CD8-positive, alpha-beta memory T cell (primary cell): Measurements from ENCODE around the gene ZC3H11A. TPM values are rescaled to one million over a fixed set of nuclear protein-coding genes. Genes with fewer than 3 reads are reported as not detected.

Experiments used
- polyA plus RNA-seq: library from polyadenylated mRNA; unstranded; fragments of 300-500 nt; fragmentation: Illumina TruSeq; gene quantifications from one replicate; pipeline ENCODE4 v1.2.3, GENCODE V29; 2021
- total RNA-seq, 2 experiments: library from RNA; stranded (reverse); gene quantifications; one replicate each; pipeline ENCODE4 v1.2.3, GENCODE V29; 2021

Gene ZC3H11A
- total and polyA plus RNA-seq, 3 experiments from 2014 or later = 46.0 to 92.0 (median 87.2) TPM

Other genes with a start within 250 kb of the ZC3H11A start
- 10 to 100 TPM; 26.8 to 28.9 TPM for gene ATP2B4, start 168.8 kb upstream of the ZC3H11A start, total RNA-seq
- 37.7 TPM for gene ATP2B4, start 168.8 kb upstream of the ZC3H11A start, polyA plus RNA-seq
- gene LAX1, start 30.4 kb upstream of the ZC3H11A start, total RNA-seq = 10 to 100 TPM; 32.2 to 32.4 TPM
- gene LAX1, start 30.4 kb upstream of the ZC3H11A start, polyA plus RNA-seq = 47.1 TPM
- 10 to 100 TPM; 13.5 to 13.8 TPM for gene ZBED6, start within 50 bp of the ZC3H11A start, total RNA-seq
- 0.25 TPM for gene ZBED6, start within 50 bp of the ZC3H11A start, polyA plus RNA-seq
- 100 to 1,000 TPM; 392 to 421 TPM for gene SNRPE, start 66.0 kb downstream of the ZC3H11A start, total RNA-seq
- 238 TPM for gene SNRPE, start 66.0 kb downstream of the ZC3H11A start, polyA plus RNA-seq